H4 (cell line): ENCODE results near the gene MAGEB17. TPM values are rescaled to one million over a fixed set of nuclear protein-coding genes. Genes with fewer than 3 reads are reported as not detected.
"Not testable (repeated sequence)": the region's sequence is repeated elsewhere in the genome, so short reads cannot be mapped to it uniquely, and the experiment has no call there.

Experiments used
- DNase-seq: peaks from one replicate; pipeline ENCODE4 v3.0.0-alpha.2; 2015; ENCODE audit warnings: low spot score
- total RNA-seq: library from RNA; depleted of rRNA; stranded (reverse); fragments of >200 nt; shearing (Covaris generic); gene quantifications from 2 replicates; pipeline ENCODE4 v1.2.3, GENCODE V29; 2014

MAGEB17 gene
- total RNA-seq, 1 experiment from 2014 or later, result not detected

- DNase-seq, result no peak
These were observed 10.5 kb upstream of the MAGEB17 start for GRCh38 chrX:16156692-16157331.

- DNase-seq, result peak; percentile 60
These were observed 6.6 kb upstream of the MAGEB17 start for GRCh38 chrX:16160729-16161128.

- DNase-seq, result not testable (repeated sequence)
These were observed 6.1 kb upstream of the MAGEB17 start for GRCh38 chrX:16161173-16161572.

- DNase-seq, result no peak
These were observed 4.9 kb upstream of the MAGEB17 start for GRCh38 chrX:16162391-16162790.

GRCh38 chrX:16164748-16165147, 2.5 kb upstream of the MAGEB17 start:
- no peak for DNase-seq

GRCh38 chrX:16171039-16171438, 3.8 kb downstream of the MAGEB17 start:
- no peak for DNase-seq

GRCh38 chrX:16171944-16172343, 4.7 kb downstream of the MAGEB17 start:
- DNase-seq, result no peak

GRCh38 chrX:16172391-16172790, 5.1 kb downstream of the MAGEB17 start:
- no peak for DNase-seq

- DNase-seq, result no peak
These were observed 8.2 kb downstream of the MAGEB17 start for GRCh38 chrX:16175329-16176061.

- no peak for DNase-seq
These were observed 10.0 kb downstream of the MAGEB17 start for GRCh38 chrX:16177260-16177659.

- DNase-seq, result not testable (repeated sequence)
These were observed 16.6 kb downstream of the MAGEB17 start for GRCh38 chrX:16183843-16184242.

- peak; percentile 75 for DNase-seq
These were observed 18.4 kb downstream of the MAGEB17 start for GRCh38 chrX:16185725-16186136.

- DNase-seq, result no peak
These were observed 19.2 kb downstream of the MAGEB17 start for GRCh38 chrX:16186380-16187007.

- no peak for DNase-seq
These were observed 19.9 kb downstream of the MAGEB17 start for GRCh38 chrX:16187024-16187760.

- DNase-seq, result no peak
These were observed 21.4 kb downstream of the MAGEB17 start for GRCh38 chrX:16188687-16189086.

- no peak for DNase-seq
These were observed 24.3 kb downstream of the MAGEB17 start for GRCh38 chrX:16191605-16192004.

- no peak for DNase-seq
These were observed 29.5 kb downstream of the MAGEB17 start for GRCh38 chrX:16196829-16197228.

- DNase-seq, result no peak
These were observed 32.1 kb downstream of the MAGEB17 start for GRCh38 chrX:16199343-16199742.

GRCh38 chrX:16202943-16203342, 35.7 kb downstream of the MAGEB17 start:
- DNase-seq, result no peak

GRCh38 chrX:16204538-16204937, 37.3 kb downstream of the MAGEB17 start:
- DNase-seq, result no peak

- no peak for DNase-seq
These were observed 38.6 kb downstream of the MAGEB17 start for GRCh38 chrX:16205840-16206239.

GRCh38 chrX:16207634-16208033, 40.4 kb downstream of the MAGEB17 start:
- no peak for DNase-seq
